ENCODE measurements around the gene CNIH2.

The CNIH2 gene

DNA sequence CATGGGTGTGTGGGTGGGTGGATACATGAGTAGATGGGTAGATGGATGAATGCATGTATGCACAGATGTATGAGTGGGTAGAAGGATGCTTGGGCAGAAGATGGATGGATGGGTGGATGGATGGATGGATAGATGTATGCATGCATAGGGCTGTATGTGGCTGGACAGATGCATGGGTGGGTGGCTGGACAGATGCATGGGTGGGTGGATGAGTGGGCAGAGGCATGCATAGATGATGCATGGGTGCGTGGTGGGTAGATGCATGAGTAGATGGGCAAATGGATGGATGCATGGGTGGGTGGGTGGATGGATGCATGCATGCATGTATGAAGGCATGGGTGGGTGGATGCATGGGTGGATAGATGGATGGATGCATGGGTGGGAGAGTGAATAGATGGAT, 45.7 kb downstream of the CNIH2 start:
- no peak overlapping the region for H3K4me3 ChIP-seq (ENCODE audit: low read length)
- no peak for DNase-seq (ENCODE audit: low read depth)
- TF ChIP-seq, protein P1, sequence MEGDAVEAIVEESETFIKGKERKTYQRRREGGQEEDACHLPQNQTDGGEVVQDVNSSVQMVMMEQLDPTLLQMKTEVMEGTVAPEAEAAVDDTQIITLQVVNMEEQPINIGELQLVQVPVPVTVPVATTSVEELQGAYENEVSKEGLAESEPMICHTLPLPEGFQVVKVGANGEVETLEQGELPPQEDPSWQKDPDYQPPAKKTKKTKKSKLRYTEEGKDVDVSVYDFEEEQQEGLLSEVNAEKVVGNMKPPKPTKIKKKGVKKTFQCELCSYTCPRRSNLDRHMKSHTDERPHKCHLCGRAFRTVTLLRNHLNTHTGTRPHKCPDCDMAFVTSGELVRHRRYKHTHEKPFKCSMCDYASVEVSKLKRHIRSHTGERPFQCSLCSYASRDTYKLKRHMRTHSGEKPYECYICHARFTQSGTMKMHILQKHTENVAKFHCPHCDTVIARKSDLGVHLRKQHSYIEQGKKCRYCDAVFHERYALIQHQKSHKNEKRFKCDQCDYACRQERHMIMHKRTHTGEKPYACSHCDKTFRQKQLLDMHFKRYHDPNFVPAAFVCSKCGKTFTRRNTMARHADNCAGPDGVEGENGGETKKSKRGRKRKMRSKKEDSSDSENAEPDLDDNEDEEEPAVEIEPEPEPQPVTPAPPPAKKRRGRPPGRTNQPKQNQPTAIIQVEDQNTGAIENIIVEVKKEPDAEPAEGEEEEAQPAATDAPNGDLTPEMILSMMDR (conservative IDR thresholded peaks at IDR 0.05; ENCODE audit: low read depth, low read length) = no peak

DNA sequence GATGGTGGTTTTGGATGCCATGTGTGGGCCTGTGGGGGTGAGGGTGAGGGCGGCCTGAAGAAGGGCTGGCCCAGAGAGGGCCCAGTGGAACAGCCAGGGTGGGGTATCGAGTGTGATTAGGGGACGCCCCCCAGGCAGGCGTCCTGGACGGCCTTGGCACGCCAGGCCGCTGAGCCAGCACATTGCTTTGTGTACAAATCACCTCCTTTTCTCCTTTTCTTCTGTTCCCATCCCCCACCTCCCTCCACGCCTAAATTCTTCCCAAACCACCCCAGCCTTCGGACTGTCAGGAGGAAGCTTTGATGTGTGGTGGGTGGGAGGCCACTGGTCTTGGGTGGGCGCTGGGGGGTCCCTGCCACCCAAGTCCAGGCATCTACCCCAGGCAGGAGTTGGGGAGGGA, 46.7 kb downstream of the CNIH2 start:
- TF ChIP-seq, protein P1 (conservative IDR thresholded peaks at IDR 0.05; ENCODE audit: low read depth, low read length) = no peak
- no peak overlapping the region for H3K4me3 ChIP-seq (ENCODE audit: low read length)

DNA sequence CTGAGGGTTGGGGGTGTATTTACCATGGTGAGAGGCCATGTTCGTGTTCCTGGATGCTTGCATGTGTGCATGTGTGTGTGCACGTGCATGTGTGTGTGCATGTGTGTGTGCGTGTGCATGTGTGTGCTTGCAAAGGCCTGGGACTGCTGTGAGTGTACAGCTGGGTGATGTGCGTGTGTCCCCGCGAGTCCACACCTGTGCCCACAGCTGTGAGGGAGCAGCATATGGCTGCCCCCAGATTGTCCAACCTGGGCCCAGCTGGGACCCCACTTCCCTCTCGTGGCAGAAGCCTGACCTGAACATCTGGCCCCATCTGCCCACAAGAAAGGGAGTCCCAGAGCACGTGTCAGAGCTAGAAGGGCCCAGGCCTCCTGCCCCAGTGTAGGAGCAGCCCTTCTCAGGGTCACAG, 47.3 kb downstream of the CNIH2 start:
- TF ChIP-seq, protein P1 (conservative IDR thresholded peaks at IDR 0.05; ENCODE audit: low read depth, low read length) = no peak
- no peak overlapping the region for H3K4me3 ChIP-seq (ENCODE audit: low read length)
- no peak for DNase-seq (ENCODE audit: low read depth)

More for the DNA sequence above, 46.7 kb downstream of the CNIH2 start:
- no peak for DNase-seq (ENCODE audit: low read depth)

DNA sequence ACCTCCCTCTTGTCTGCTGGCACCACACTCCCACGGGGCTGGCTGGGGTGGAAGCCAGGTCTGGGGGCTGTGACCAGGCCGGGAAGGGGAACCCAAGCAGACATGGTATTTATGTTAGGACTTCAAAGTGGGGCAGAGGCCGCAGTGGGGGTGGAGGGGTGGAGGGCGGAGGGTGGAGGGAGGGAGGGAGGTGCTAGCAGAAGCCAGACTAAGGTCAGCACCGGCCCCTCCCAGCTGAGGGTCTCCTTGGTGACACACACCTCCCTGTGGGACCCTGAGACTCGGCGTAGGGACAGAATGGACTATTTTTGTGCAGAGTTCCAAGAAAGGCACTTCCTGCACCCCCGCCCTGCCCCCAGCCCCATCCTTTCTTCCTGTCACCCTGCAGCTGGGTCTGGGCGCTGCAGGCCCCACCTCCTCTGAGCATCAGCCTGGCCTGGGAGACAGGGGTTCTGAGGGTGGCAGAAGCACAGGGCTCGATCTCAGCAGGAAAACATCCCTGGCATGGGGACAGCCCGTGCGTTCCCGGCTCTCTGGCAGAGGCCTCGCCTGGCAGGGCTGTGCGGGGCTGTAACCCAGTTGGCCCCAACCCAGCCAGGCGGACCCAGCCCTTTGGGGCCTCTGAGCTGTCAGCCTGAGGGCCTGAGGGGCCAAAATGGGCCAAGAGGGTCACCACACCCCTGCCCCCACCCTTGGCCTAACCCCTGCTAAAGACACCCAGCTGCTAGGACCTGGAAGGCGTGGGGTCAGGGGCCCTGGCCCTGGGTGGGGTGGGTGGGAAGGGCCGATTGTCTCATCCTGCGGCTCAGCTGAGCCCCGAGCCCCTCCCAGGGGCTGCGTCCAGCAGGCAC, 48.5 kb downstream of the CNIH2 start:
- DNase-seq (ENCODE audit: low read depth) = no peak
- H3K4me3 ChIP-seq (ENCODE audit: low read length) = no peak overlapping the region
- TF ChIP-seq, protein P1 (conservative IDR thresholded peaks at IDR 0.05; ENCODE audit: low read depth, low read length) = no peak

DNA sequence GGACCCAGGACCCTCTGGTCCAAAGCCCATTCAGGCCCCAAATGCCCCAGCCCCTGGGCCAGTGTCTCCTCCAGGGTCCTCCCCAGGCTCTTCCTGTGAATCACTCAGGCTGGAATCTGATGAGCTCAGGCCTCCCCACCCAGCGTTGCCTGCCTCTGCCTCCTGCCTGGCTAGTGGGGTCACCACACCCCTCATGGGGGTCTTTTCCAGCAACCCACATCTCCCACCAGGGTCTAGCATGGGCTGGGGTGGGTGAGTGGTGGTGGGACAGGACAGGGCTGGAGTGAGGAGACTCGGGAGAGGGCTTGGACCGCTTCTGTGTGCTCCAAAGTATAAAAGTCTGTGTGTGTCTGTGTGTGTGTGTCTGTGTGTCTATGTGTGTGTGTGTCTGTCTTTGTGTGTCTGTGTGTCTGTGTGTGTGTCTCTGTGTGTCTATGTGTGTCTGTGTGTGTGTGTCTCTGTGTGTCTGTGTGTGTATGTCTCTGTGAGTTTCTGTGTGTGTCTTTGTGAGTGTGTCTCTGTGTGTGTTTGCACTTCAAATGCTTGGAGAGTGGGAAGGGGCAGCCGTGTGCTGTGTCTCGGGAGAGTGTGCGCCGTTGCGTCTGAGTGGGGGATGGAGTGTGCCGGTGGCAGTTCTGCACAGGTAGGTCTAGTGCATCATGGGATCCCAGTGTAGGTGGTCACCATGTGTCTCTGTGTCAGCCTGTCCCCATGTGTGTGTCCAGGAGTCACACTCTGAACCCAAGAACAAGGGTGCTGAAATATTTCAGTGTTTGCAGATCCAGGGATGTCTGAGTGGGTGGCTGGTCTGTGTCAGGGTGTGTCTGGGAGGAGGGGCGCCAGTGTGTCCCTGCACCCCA, 49.4 kb downstream of the CNIH2 start:
- H3K4me3 ChIP-seq (ENCODE audit: low read length) = no peak overlapping the region
- DNase-seq (ENCODE audit: low read depth) = no peak
- TF ChIP-seq, protein P1 (conservative IDR thresholded peaks at IDR 0.05; ENCODE audit: low read depth, low read length) = no peak

DNA sequence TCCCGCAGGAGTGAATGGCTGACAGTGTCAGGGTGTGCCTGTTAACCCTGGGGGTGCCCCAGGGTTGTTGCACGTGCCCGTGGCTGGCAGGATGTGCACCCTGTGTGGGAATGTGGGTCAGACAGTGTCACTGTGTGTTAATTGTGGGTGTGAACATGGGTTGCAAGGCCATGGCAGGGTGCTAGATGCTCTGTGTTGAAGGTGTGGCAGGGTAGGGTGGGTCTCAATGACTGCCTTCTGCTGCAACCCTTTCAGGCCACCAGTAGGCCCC, 50.0 kb downstream of the CNIH2 start:
- TF ChIP-seq, protein P1 (conservative IDR thresholded peaks at IDR 0.05; ENCODE audit: low read depth, low read length) = no peak
- no peak overlapping the region for H3K4me3 ChIP-seq (ENCODE audit: low read length)
- no peak for DNase-seq (ENCODE audit: low read depth)
